Heart left ventricle (tissue), 16 donors: ENCODE results near the gene C1orf52. TPM values are rescaled to one million over a fixed set of nuclear protein-coding genes. Genes with fewer than 3 reads are reported as not detected.

Source experiments
- ATAC-seq, 4 donors: fragments of 200-7000 bp; cut with Tn5 transposase; one replicate each; pipeline ENCODE4 v1.9.1; 2020 to 2022; ENCODE audit warnings: moderate library complexity in 4 of 4, mild to moderate bottlenecking in 3 of 4, moderate number of reproducible peaks in 1 of 4
- DNase-seq, 5 donors: peaks; one replicate each; pipeline ENCODE4 v3.0.0-alpha.2; 2020
- H3K27ac ChIP-seq, 12 donors: fragments of 200-600 bp; sonication (generic) in 4 of 12; one replicate each; pipeline versions ENCODE4 v1.5.0 to v1.8.0; 2016 to 2022; ENCODE audit warnings: mild to moderate bottlenecking in 2 of 12
- H3K27me3 ChIP-seq, 9 donors: fragments of 200-600 bp; sonication (generic) in 2 of 9; one replicate each; pipeline versions ENCODE4 v1.5.1 to v1.8.0; 2016 to 2022; ENCODE audit warnings: mild to moderate bottlenecking in 3 of 9
- H3K36me3 ChIP-seq, 9 donors: fragments of 200-600 bp; sonication (generic) in 2 of 9; one replicate each; pipeline versions ENCODE4 v1.5.0 to v1.8.0; 2018 to 2022; ENCODE audit warnings: mild to moderate bottlenecking in 2 of 9
- H3K4me1 ChIP-seq, 12 donors: fragments of 200-600 bp; sonication (generic) in 4 of 12; one replicate each; pipeline versions ENCODE4 v1.5.0 to v1.8.0; 2016 to 2022; ENCODE audit warnings: mild to moderate bottlenecking in 3 of 12
- H3K4me3 ChIP-seq, 12 donors: fragments of 200-600 bp; sonication (generic) in 4 of 12; one replicate each; pipeline versions ENCODE4 v1.5.0 to v1.8.0; 2017 to 2022; ENCODE audit warnings: mild to moderate bottlenecking in 9 of 12, moderate library complexity in 4 of 12
- H3K9me3 ChIP-seq, 12 donors: fragments of 200-600 bp; sonication (generic) in 4 of 12; one replicate each; pipeline versions ENCODE4 v1.5.0 to v1.8.0; 2016 to 2022; ENCODE audit warnings: mild to moderate bottlenecking in 1 of 12
- POLR2A ChIP-seq, 2 donors: fragments of 450-650 bp; IDR thresholded peaks; one replicate each; pipeline ENCODE4 v1.6.1; 2017; ENCODE audit warnings: antibody characterized with exemption in 2 of 2, mild to moderate bottlenecking in 2 of 2, moderate library complexity in 2 of 2
- WGBS, 4 donors: extraction: QIAGEN DNeasy Blood & Tissue Kit in 2 of 4; methylation state at CpG; one replicate each; pipeline versions ENCODE4 v1.1.5 to v1.1.7; 2013 to 2018; 5-methylcytosine and 5-hydroxymethylcytosine counted together
- intact Hi-C, 10 donors: fragments of 100-400 bp; cut with DNase I; formaldehyde crosslinking; loops; one replicate each; pipeline versions ENCODE4 v1.11.1 to v1.14.2; 2022
- polyA plus RNA-seq, 2 donors: library from polyadenylated mRNA; stranded (reverse); fragments of 200-250 nt; gene quantifications; one replicate each; pipeline ENCODE4 v1.2.3, GENCODE V29; 2013
- total RNA-seq, 9 donors: library from RNA; depleted of rRNA in 2 of 9; stranded (reverse); fragments of >200 nt in 2 of 9; fragmentation: NEBNext Ultra II Directional in 3 of 9; extraction: Animal tissue kit (Norgen Biotek cat#: 25700) in 3 of 9; gene quantifications; one replicate each; pipeline versions ENCODE4 v1.1.0 to v1.2.4, GENCODE V29; 2016 to 2023
- TF ChIP-seq, protein P1 (sequence below), 12 donors: fragments of 200-600 bp; sonication (generic) in 4 of 12; IDR thresholded peaks; one replicate each; pipeline versions ENCODE4 v1.5.0 to v1.8.0; 2018 to 2022; ENCODE audit warnings: antibody characterized with exemption in 12 of 12, mild to moderate bottlenecking in 5 of 12
- donor health status: ischemic (EF 13 %, LVEDD 7.1; RV severe dilation, severe dysfunction).
- donor health status: healthy with polysubstance abuse.
- donor health status: DM: no; HTN: yes; CAD: no.
- donor health status: DM: no; HTN: no; CAD: no.
- donor health status: ischemic (EF 25% LVEDD 6.9; RV normal size, moderate dysfunction).
- donor health status: ischemic (EF 25% LVEDD 5.7; RV mildly dilated, moderate dysfunction).
- donor health status: healthy.
- donor health status: DM: yes; HTN: yes; CAD: no.
- donor health status: ischemic (EF 35%, LVEDD 5.7; RV mildly dilated, moderate dysfunction).
- donor health status: nonischemic (EF 11% LVEDD 7.7; RV severe dilation, severe dysfunction).
- donor health status: DM: yes; HTN: yes; CAD: no.
- donor health status: PGD.
- donor health status: ischemic (EF 29% LVEDD 5.4; RV normal size, mild dysfunction).
- donor health status: nonischemic (EF 23%, LVEDD 6.1; RV moderate dilation, normal function).

The C1orf52 gene
- total and polyA plus RNA-seq, 11 donors = 11.4 to 23.2 (median 17.0) TPM

DNA sequence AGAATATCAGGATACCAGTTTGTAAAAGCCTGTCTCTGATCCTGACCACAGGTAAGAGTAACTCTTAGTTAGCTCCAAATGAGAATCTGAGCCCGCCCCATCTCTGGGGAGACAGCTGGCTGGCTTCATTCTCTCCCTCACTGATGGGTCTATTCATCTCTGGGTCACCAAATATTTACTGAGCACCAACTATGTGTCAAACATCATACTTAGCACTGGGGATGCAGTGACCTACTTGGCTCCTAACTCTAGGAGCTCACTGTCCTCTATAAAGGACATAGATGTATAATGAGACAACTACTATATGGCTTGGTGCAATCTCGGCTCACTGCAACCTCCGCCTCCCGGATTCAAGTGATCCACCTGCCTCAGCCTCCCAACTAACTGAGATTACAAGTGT lies 46.8 kb upstream of the C1orf52 start:
- H3K27me3 ChIP-seq = peaks cover 0 to 11% (median 0%) of the 10 kb centered on the region in 9 donors
- DNase-seq = no peak
- no peaks in the 10 kb centered on the region for H3K9me3 ChIP-seq
- no peak for ATAC-seq
- no peak overlapping the region for H3K27ac ChIP-seq
- WGBS, 4 donors = 95 to 98% (median 97%) methylated on average over 4 of the region's 4 CpGs
- no peak for TF ChIP-seq POLR2A (IDR thresholded peaks at IDR 0.05)
- TF ChIP-seq, protein P1, sequence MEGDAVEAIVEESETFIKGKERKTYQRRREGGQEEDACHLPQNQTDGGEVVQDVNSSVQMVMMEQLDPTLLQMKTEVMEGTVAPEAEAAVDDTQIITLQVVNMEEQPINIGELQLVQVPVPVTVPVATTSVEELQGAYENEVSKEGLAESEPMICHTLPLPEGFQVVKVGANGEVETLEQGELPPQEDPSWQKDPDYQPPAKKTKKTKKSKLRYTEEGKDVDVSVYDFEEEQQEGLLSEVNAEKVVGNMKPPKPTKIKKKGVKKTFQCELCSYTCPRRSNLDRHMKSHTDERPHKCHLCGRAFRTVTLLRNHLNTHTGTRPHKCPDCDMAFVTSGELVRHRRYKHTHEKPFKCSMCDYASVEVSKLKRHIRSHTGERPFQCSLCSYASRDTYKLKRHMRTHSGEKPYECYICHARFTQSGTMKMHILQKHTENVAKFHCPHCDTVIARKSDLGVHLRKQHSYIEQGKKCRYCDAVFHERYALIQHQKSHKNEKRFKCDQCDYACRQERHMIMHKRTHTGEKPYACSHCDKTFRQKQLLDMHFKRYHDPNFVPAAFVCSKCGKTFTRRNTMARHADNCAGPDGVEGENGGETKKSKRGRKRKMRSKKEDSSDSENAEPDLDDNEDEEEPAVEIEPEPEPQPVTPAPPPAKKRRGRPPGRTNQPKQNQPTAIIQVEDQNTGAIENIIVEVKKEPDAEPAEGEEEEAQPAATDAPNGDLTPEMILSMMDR (IDR thresholded peaks at IDR 0.05) = no peak
- intact Hi-C loops = loop anchor here in 8 of 10 donors (2.0 to 10.0 kb wide), 13 partner anchors 91 to 711 kb away; partner anchors contain the start of genes CCN1 (in 3 of the 8), ZNHIT6 (in 3 of the 8) and DDAH1 (in 1 of the 8)
- no peak overlapping the region for H3K4me3 ChIP-seq
- peaks cover 0 to 13% (median 5%) of the 10 kb centered on the region in 12 donors for H3K4me1 ChIP-seq
- no peaks in the 10 kb centered on the region for H3K36me3 ChIP-seq

DNA sequence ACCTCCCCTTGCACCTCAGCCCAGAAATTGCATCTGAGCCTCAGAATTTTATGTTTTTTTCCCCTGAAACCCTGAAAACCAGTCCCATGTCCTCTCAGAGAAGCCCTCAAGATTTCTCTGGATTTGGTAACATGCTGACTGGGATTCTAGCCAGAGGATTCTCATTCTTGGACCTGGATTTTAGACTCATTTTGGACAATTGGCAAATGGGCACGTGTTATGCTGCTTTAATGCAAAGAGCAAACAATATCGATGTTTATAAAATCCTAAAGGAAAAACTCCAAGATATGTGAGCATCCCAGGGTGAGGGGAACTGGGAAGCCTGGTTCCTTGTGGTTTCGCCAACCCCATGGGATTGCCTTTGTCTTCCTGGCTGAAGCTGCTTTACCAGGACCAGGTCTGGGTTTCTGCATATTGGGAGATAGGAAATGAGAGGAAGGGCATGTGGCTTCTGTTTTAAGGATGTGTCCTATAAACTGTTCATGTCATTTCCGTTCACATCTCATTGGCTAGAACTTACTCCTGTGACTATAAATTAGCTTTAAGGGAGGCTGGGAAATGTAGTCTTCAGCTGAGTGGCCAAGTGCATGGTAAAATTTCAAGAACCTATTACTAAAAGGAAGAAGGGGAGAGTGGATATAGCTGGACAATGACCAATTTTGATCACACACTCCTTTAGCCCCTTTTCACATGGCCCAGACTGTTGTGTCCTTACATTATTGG lies 44.1 kb upstream of the C1orf52 start:
- ATAC-seq = no peak
- TF ChIP-seq POLR2A (IDR thresholded peaks at IDR 0.05) = no peak
- TF ChIP-seq, protein P1 (IDR thresholded peaks at IDR 0.05) = no peak

DNA sequence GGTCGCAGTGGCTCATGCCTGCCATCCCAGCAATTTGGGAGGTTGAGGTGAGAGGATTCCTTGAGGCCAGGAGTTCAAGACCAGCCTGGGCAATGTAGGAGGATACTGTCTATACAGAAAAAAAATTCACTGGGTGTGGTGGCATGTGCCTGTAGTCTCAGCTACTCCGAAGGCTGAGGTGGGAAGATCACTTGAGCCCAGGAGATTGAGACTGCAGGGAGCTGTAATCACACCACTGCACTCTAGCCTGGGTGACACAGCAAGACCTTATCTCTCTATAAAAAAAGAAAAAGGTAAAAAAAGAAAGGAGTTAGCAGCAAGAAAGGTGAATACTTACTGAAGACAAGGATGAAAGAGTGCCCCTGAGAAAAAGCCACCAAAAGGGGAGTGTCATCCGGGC lies 40.7 kb upstream of the C1orf52 start:
- intact Hi-C loops = loop anchor here in 4 of 10 donors (10.0 kb wide), 3 partner anchors 165 to 715 kb away; partner anchors contain the start of gene DDAH1 (in 1 of the 4)
- no peak for ATAC-seq
- no peaks in the 10 kb centered on the region for H3K36me3 ChIP-seq
- TF ChIP-seq POLR2A (IDR thresholded peaks at IDR 0.05) = no peak
- H3K4me3 ChIP-seq = no peak overlapping the region
- no peaks in the 10 kb centered on the region for H3K27me3 ChIP-seq
- WGBS, 4 donors = 74 to 93% (median 87%) methylated on average over 3 of the region's 3 CpGs
- DNase-seq = no peak
- H3K27ac ChIP-seq = no peak overlapping the region
- no peaks in the 10 kb centered on the region for H3K9me3 ChIP-seq
- H3K4me1 ChIP-seq = peaks cover 0 to 24% (median 11%) of the 10 kb centered on the region in 12 donors

More for the DNA sequence above, 44.1 kb upstream of the C1orf52 start:
- intact Hi-C loops = loop anchor here in 4 of 10 donors (10.0 kb wide), 3 partner anchors 161 to 711 kb away; partner anchors contain the start of gene DDAH1 (in 1 of the 4)
- no peak for DNase-seq
- peaks cover 0 to 11% (median 6%) of the 10 kb centered on the region in 12 donors for H3K4me1 ChIP-seq
- no peaks in the 10 kb centered on the region for H3K9me3 ChIP-seq
- H3K27ac ChIP-seq = no peak overlapping the region
- 68 to 92% (median 82%) methylated on average over 4 of the region's 4 CpGs for WGBS, 4 donors
- peaks cover 0 to 7% (median 0%) of the 10 kb centered on the region in 9 donors for H3K27me3 ChIP-seq
- H3K36me3 ChIP-seq = no peaks in the 10 kb centered on the region
- no peak overlapping the region for H3K4me3 ChIP-seq

DNA sequence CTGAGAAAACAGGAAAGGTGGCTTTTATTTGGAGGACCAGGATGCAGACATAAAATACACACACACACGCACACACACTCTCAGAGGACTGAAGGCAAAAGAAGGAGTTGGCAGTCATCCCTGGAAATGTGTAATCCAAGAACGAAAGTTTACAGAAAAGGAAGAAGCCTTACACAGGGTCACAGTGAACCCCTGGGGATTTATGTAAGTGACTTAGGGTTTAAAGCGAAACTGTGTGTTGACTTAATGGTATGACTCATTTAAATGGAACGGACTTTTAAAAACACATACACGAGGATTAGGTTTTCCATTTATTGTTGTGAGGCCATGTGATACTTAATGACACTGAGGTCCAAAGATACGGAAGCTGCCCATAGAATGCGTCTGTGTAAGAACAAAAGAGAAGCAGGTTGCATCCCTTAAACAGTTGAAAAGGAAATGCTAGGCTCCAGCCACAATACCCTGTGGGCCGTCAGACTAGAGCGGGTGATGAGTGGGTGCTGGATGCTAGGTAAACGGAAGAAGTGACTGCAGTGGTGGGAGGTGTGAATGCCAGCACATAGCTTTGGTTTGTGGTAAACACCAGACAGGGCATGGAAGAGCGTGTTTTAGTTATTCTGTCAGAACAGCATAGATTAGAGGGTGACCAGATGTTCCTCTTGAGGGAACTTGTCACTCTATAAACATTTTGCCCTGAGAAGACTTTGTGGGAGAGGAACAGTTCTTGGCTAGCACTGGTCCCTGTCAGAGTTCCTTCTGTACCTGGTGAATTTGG lies 38.6 kb upstream of the C1orf52 start:
- 40 to 59% (median 52%) methylated on average over 11 of the region's 11 CpGs for WGBS, 4 donors
- no peaks in the 10 kb centered on the region for H3K36me3 ChIP-seq
- DNase-seq (peak in 3 of 5 donors; percentile 38 to 82 (median 71)), ATAC-seq (peak; percentile 69 to 94 (median 82))
- no peaks in the 10 kb centered on the region for H3K27me3 ChIP-seq
- H3K27ac ChIP-seq = peak overlapping the region in 11 of 12 donors; percentile 47 to 79 (median 67)
- peak overlapping the region in 5 of 12 donors; percentile 1 to 13 (median 11) for H3K4me3 ChIP-seq
- H3K9me3 ChIP-seq = no peaks in the 10 kb centered on the region
- peaks cover 0 to 28% (median 11%) of the 10 kb centered on the region in 12 donors for H3K4me1 ChIP-seq
- TF ChIP-seq POLR2A (IDR thresholded peaks at IDR 0.05) = no peak
- TF ChIP-seq, protein P1 (IDR thresholded peaks at IDR 0.05) = no peak
- intact Hi-C loops = loop anchor here in 1 of 10 donors (5.0 kb wide), 1 partner anchor 279 kb away; no protein-coding TSS in a partner anchor
